ENCODE measurements around the gene RBM26. TPM values are rescaled to one million over a fixed set of nuclear protein-coding genes. Genes with fewer than 3 reads are reported as not detected.

RBM26 gene
- polyA plus RNA-seq, 1 of the 3 experiments (the other 2 are of a cell fraction), result 12.5 TPM

DNA sequence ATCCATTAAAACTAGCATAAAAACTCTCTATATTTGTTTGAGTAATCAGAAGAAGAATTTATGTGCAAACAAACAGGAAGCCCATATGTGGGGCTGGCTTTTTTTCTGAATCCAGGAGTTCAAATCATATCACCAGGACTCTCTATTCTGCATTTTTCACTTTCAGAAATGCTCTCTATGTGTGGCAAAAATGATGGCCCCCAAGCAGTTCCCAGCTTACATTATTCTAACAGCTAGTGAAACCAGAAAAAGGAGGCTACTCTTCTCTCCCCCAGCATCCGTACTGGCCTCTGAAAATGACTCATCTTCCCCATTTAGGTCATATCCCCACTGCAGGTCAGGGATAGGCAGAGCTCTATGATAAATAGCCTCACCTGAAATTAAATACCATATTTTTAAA lies 20.4 kb downstream of the RBM26 start:
- DNase-seq, result no peak
- ChIA-PET CTCF (no interaction called here), POLR2A (no interaction called here)
- no peaks in the 10 kb centered on the region for H3K9me3 ChIP-seq
- peaks cover 0 to 14% of the 10 kb centered on the region in 2 experiments; a peak in 2 of 4 replicates for H3K4me1 ChIP-seq (ENCODE audit: control insufficient read depth in 1 of 2, insufficient read depth in 2 of 2, low read depth in 1 of 2, low read length in 1 of 2)
- H3K27ac ChIP-seq (ENCODE audit: low read depth in 2 of 2, low read length in 1 of 2), result peak overlapping the region in 1 of 2 experiments; percentile 11; a peak in 1 of 4 replicates
- no peak overlapping the region for H2AFZ ChIP-seq (ENCODE audit: low read depth)
- peaks cover 9 to 25% of the 10 kb centered on the region in 2 experiments for H3K36me3 ChIP-seq (replicated peaks in 1 of 2; ENCODE audit: control insufficient read depth in 1 of 2, insufficient read depth in 2 of 2, low read length in 1 of 2)
- H3F3A ChIP-seq (replicated peaks; ENCODE audit: insufficient read depth), result no peaks in the 10 kb centered on the region
- no peaks in the 10 kb centered on the region for H3K9me2 ChIP-seq
- H3K27me3 ChIP-seq (ENCODE audit: insufficient read depth), result no peaks in the 10 kb centered on the region
- 29% methylated on average over 1 of the region's 1 CpG for WGBS (ENCODE audit: low lambda C conversion rate)
- H3K9ac ChIP-seq, result no peak overlapping the region
- H4K20me1 ChIP-seq (ENCODE audit: insufficient read depth), result peaks cover 47% of the 10 kb centered on the region
- TF ChIP-seq ELF1 (IDR thresholded peaks at IDR 0.05) (no peak), FOSL2 (IDR thresholded peaks at IDR 0.05; ENCODE audit: borderline replicate concordance, low read depth) (peak; percentile 18; the same call in 1 of the 2 replicates)
- H3K79me2 ChIP-seq (ENCODE audit: insufficient read depth), result peaks cover 99% of the 10 kb centered on the region
- no peak overlapping the region for H3K4me2 ChIP-seq
- no peak overlapping the region for H3K4me3 ChIP-seq (ENCODE audit: low read depth in 2 of 2, low read length in 1 of 2)

DNA sequence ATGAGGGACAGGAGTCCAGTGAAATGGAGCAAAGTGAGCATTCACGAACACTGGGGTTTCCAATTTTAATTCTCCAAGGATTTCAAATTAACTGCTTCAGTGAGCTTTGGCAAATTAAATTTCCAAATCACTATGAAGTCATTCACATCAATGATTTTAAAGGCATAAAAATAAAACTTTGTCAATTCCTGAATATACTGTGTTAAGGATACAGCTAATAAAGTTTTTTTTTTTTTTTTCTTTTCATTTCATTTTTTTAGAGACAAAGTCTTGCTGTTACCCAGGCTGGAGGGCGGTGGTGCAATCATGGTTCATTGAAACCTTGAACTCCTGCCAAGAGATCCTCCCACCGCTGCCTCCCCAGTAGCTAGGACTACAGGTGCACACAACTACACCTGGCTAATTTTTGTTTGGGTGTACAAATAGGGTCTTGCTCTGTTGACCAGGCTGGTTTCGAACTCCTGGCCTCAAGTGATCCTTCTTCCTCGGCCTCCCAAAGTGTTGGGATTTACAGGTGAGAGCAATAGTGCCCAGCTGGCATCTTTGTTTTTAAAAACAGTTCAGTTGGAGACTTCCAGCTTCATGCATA lies 21.9 kb downstream of the RBM26 start:
- 93% methylated on average over 5 of the region's 5 CpGs for WGBS (ENCODE audit: low lambda C conversion rate)
- no peaks in the 10 kb centered on the region for H3F3A ChIP-seq (replicated peaks; ENCODE audit: insufficient read depth)
- no peaks in the 10 kb centered on the region for H3K27me3 ChIP-seq (ENCODE audit: insufficient read depth)
- no peak overlapping the region for H3K27ac ChIP-seq (ENCODE audit: low read depth in 2 of 2, low read length in 1 of 2)
- no peak overlapping the region for H3K9ac ChIP-seq
- H2AFZ ChIP-seq (ENCODE audit: low read depth), result no peak overlapping the region
- peaks cover 0 to 14% of the 10 kb centered on the region in 2 experiments; a peak in 2 of 4 replicates for H3K4me1 ChIP-seq (ENCODE audit: control insufficient read depth in 1 of 2, insufficient read depth in 2 of 2, low read depth in 1 of 2, low read length in 1 of 2)
- no peaks in the 10 kb centered on the region; the same call in 1 of the 2 replicates for H3K9me3 ChIP-seq
- H4K20me1 ChIP-seq (ENCODE audit: insufficient read depth), result peaks cover 39% of the 10 kb centered on the region
- no peaks in the 10 kb centered on the region for H3K9me2 ChIP-seq
- peaks cover 5 to 29% of the 10 kb centered on the region in 2 experiments for H3K36me3 ChIP-seq (replicated peaks in 1 of 2; ENCODE audit: control insufficient read depth in 1 of 2, insufficient read depth in 2 of 2, low read length in 1 of 2)
- TF ChIP-seq GATA2 (CRISPR knock-in tag; IDR thresholded peaks at IDR 0.05) (no peak), CTCF (IDR thresholded peaks at IDR 0.05) (no peak), CHD2 (IDR thresholded peaks at IDR 0.05; ENCODE audit: low read length, partially characterized antibody) (no peak), RCOR1 (IDR thresholded peaks at IDR 0.05; ENCODE audit: low read length) (no peak)
- no peak for DNase-seq
- H3K4me3 ChIP-seq (ENCODE audit: low read depth in 2 of 2, low read length in 1 of 2), result no peak overlapping the region
- H3K79me2 ChIP-seq (ENCODE audit: insufficient read depth), result peaks cover 99% of the 10 kb centered on the region
- POLR2A ChIA-PET, result no interaction called here
- CTCF ChIA-PET, result interaction anchor here (0.6 kb wide), 1 partner anchor 40 kb away, joined by 3 read pairs; no protein-coding TSS in a partner anchor
- H3K4me2 ChIP-seq, result no peak overlapping the region

- Histone ChIP-seq H2AFZ (ENCODE audit: low read depth) (no peak overlapping the region), H3K36me3 (replicated peaks in 1 of 2; ENCODE audit: control insufficient read depth in 1 of 2, insufficient read depth in 2 of 2, low read length in 1 of 2) (peaks cover 5 to 33% of the 10 kb centered on the region in 2 experiments), H3K4me2 (no peak overlapping the region), H3K9me3 (no peaks in the 10 kb centered on the region; the same call in 1 of the 2 replicates), H3K27ac (ENCODE audit: low read depth in 2 of 2, low read length in 1 of 2) (peak overlapping the region in 1 of 2 experiments; percentile 25; a peak in 1 of 4 replicates), H3K4me3 (ENCODE audit: low read depth in 2 of 2, low read length in 1 of 2) (no peak overlapping the region), H3K9ac (no peak overlapping the region), H3K79me2 (ENCODE audit: insufficient read depth) (peaks cover 91% of the 10 kb centered on the region), H3K27me3 (ENCODE audit: insufficient read depth) (no peaks in the 10 kb centered on the region), H4K20me1 (ENCODE audit: insufficient read depth) (peaks cover 30% of the 10 kb centered on the region), H3K9me2 (no peaks in the 10 kb centered on the region), H3K4me1 (ENCODE audit: control insufficient read depth in 1 of 2, insufficient read depth in 2 of 2, low read depth in 1 of 2, low read length in 1 of 2) (peaks cover 0 to 14% of the 10 kb centered on the region in 2 experiments; a peak in 2 of 4 replicates), H3F3A (replicated peaks; ENCODE audit: insufficient read depth) (no peaks in the 10 kb centered on the region)
- no peak for DNase-seq
- ChIA-PET POLR2A (no interaction called here), CTCF (interaction anchor here (0.8 to 5.4 kb wide), 2 partner anchors 9 to 12 kb away, joined by 3 to 22 read pairs; no protein-coding TSS in a partner anchor)
- 85% methylated on average over 1 of the region's 1 CpG for WGBS (ENCODE audit: low lambda C conversion rate)
- TF ChIP-seq, protein P1, sequence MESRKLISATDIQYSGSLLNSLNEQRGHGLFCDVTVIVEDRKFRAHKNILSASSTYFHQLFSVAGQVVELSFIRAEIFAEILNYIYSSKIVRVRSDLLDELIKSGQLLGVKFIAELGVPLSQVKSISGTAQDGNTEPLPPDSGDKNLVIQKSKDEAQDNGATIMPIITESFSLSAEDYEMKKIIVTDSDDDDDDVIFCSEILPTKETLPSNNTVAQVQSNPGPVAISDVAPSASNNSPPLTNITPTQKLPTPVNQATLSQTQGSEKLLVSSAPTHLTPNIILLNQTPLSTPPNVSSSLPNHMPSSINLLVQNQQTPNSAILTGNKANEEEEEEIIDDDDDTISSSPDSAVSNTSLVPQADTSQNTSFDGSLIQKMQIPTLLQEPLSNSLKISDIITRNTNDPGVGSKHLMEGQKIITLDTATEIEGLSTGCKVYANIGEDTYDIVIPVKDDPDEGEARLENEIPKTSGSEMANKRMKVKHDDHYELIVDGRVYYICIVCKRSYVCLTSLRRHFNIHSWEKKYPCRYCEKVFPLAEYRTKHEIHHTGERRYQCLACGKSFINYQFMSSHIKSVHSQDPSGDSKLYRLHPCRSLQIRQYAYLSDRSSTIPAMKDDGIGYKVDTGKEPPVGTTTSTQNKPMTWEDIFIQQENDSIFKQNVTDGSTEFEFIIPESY (IDR thresholded peaks at IDR 0.05; ENCODE audit: borderline replicate concordance, low read depth), result no peak
- TF ChIP-seq CTCF (IDR thresholded peaks at IDR 0.05), result no peak
- no peak for TF ChIP-seq ELF1 (IDR thresholded peaks at IDR 0.05)
- TF ChIP-seq RXRA (IDR thresholded peaks at IDR 0.05; ENCODE audit: borderline replicate concordance, low read depth), result no peak
Observed at GRCh38 chr13:79382545-79383275, 23.3 kb downstream of the RBM26 start.

Measured in SK-N-SH (cell line).